ENCODE data around the gene MXD3.
"Not testable (repeated sequence)": the region's sequence is repeated elsewhere in the genome, so short reads cannot be mapped to it uniquely, and the experiment has no call there.

Gene MXD3

DNA sequence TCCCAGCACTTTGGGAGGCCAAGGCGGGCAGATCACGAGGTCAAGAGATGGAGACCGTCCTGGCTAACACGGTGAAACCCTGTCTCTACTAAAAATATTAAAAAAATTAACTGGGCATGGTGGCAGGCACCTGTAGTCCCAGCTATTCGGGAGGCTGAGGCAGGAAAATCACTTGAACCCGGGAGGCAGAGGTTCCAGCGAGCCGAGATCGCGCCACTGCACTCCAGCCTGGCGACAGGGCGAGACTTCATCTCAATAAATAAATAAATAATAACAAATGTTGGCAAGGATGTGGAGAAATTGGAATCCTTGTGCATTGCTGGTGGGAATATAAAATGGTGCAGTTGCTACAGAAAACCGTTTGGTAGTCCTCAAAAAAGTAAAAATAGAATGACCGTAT is 31.3 kb upstream of the MXD3 start:
- DNase-seq = not testable (repeated sequence)

DNA sequence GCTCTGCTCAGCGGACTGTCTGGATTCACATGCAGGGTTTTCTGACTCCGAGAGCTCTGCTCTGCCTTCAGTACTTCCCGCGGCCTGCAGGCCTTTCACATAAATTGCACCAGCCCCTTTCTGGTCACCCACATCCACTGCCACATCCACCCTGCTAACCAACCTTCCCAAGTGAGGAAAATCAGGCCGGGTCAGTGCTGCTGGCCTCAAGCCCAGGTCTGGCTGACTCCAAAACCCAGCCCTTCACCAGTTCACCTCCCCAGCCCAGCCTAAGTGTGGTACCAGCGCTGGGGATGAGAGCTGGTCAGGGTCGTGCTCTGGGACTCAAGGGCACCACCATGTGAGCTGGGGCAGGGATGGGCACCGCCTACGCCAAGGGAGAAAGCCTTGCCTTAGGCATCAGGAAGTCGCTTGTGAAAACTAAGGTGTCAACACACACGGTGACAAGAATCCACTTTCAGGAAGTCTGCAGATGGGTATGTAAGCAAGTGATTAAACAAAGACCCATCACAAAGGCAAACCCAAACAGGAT is 27.5 kb upstream of the MXD3 start:
- DNase-seq = no peak

DNA sequence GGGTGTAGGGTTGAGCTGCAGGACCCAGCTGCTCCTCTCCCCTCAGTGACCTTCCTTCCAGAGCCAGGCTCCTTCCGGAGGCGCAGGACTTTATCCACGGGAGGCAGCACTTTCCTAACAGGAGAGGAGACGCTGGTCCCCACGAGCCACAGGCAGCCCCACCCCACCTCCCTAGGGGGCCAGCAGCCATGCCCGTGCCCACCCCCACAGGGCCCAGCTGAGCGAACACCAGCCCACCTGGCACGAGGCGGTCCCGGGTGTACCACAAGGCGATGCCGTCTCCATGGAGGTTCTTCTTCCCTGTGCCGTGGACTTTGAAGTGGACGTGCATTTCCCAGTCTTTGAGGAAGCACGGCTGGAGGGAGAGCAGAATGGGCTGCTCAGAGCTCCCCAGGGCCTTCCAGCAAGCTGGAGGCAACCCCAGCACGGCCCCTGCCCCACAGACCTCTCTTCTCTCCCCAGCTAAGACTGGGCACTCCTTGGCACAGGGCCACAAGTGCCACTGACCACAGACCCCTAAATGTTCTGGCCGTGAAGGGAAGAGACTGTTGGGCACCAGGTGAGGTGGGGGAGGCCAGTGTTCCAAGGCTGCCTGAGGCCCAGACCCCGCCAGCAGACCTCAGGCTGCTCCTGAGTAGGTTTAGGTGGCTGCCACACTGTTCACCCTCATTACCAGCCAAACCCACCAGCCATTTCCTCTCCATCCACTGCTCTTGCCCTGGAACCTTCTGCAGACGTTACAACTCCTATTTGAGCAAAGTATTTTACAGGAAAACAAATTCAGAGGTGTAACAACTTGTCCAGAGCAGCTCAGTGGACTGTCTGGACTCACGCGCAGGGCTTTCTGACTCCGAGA is 26.8 kb upstream of the MXD3 start:
- DNase-seq = no peak

DNA sequence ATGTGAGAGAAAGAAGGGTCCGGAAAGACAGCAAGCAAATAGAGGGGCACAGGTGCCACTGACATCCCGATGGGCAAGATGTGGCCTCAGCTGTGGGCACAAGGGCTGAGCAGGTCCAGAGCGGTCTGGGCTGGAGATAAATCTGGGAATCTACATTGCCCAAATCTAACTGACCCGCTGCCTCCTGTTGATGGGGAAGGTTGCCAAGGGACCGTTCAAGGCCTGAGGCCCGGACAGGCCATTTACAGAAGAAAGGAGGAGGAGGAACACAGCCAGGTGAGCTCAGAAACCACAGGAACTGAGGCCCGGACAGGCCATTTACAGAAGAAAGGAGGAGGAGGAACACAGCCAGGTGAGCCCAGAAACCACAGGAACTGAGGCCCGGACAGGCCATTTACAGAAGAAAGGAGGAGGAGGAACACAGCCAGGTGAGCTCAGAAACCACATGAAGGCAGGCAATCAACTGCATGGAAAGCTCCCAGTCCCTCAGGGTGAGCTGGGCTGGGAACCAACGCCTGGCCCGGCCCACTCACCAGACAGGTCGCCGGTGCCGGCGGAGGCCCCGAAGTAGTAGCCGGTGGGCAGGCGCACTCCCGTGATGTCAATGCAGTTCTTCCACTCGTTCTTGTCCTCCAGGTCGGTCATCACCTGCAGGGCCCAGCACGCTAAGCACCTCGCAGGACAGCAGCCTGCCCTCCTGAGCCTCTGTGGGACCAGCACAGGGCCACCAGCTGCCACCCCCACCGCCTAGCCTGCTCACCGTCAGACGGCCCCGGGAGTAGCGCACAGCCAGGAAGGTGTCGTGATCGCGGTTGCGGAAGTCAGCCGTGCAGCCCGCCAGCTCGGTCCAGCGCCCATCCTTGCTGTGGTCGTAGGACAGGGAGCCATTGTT is 25.2 kb upstream of the MXD3 start:
- DNase-seq = no peak

DNA sequence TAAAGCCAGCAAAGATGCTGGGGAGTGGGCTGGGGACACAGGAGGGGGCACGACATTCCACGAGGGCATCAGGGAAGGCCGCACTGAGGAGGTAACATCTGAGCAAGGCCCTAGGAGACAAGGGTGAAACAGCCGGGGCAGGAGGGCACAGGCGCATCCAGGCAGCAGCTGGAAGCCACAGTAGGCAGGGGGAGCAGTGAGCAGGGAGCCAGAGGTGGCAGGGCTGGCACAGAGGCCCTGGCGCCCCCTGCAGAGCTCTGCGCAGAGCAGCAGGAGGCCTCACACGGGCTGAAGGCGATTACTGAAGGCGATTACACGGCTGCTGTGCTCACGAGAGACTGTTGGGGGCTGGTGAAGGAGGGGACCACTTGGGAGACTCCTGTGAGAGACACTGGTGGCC is 24.4 kb upstream of the MXD3 start:
- no peak for DNase-seq

DNA sequence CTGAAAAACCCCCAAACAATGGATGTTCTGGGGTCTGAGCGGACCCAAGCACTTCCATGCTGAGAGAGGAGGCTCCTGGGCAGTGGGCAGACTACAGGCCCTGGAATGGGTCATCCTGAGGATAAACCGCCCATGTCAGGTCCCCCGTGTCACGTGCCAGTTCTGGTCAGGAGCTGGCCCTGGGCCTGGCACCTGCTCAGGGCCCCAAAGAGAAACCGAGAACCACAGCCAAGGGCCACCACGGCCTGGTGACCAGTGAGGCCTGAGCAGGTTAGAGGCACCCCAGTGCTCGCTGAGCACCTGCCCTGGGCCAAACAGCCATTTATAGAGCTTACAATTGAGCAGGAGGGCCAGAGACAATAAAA is 24.0 kb upstream of the MXD3 start:
- DNase-seq = no peak

DNA sequence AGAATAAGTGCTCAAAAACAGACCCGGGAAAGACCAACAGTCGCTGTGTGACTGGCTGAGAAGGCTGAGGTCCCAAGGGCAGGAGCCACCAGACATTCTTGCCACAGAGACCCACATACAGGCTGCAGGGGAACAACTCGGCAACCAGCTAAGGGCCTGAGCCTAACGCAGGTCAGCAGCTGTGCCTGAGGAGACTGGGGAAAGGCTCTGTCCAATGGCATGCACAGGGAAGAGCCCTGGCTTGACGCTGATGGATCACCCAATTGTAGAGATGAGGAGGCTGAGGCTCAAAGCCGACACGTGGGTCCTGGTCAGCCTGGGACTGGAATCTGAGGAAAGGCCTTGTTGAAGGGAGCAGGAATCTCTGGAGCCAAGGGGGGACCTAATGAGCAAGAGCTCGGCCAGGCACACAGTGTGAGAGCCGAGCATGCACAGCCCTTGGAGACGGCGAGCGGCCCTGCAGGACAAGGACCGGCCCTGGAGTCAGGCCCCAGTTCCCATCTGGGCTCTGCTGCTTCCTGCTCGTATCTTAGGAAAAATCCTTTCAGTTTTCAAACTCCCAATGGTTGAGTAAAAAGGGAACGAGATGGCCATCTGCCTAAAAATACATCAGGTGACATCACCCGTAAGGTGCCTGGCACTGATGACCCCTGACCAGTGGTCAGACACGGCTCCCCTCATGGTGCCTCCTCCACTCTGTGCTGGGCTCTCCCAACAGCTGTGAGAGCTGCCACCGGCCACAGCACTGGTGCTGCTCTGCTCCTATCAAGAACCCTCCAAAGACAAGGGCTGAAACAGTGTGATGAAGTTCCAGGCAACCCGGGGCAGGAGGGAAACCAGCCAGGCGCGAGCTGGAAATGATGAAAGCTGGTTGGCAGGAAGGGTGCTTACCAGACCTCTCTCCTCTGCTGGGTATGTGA is 23.3 kb upstream of the MXD3 start:
- DNase-seq = no peak

DNA sequence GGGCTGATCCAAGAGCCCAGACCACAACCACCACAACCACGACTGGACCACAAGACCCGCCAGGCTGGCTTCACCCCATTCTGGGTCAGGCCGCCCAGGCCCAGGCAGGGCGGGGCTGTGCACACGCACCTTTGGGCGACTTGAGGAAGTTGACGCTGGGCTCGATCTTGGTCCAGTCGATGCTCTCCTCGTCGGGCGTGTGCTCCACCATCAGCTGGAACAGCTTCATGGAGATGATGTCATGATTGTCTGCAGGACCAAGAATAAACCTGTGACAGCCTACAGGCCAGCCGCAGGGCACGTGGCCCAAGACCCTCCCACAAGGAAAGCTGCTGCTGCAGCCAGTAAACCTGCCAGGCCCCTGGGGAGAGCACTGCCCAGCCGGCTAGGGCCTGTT is 22.5 kb upstream of the MXD3 start:
- DNase-seq = no peak

DNA sequence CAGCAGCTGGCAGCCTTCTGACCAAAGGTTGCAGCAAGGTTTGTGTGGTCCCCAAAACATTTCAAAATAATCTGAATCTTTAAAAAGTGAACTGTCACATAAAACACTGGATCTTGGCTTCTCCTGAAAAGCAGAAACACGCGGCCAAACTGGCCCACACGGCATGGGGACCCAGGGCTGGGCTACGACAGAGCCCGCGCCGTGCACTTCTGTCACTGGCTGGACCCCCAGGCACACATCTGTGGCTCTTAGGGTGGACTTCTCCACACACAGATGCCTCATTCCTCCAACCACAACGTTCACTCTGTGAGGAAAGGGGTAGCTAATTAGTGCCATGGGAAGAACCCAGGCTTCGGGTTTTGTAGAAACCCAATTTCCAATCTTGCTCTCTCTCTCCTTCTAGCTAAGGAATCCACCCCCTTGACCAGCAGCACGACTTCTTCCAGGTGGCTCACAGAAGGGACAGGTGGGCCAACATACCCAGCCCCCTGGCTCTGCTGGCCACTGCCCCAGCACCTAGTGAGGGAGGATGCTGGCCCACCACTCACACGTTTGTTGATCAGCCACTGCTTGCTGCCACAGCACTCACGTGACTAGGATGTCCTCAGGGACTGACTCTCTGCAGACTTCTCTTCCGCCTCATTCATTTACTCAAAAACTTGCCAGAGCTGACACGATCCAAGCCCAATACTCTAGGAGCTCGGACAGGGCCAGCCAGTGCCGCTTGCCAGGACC is 21.9 kb upstream of the MXD3 start:
- DNase-seq = no peak

DNA sequence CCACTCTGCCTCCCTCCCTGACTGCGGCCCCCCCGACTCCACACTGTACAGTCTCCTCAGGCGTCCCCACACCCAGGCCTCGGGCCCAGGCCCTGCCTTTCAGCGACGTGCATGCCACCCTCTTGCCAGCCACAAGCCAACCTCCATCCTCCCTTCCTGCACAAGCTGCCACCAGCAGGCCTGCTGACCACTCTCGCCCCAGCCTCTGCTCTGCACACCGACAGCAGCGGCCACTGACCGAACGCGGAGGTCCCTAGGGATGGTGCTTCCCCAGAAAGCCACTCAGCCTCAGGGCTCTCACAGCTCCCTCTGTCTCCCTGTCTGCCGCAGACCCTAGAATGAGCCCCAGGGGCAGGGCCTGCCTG is 21.2 kb upstream of the MXD3 start:
- DNase-seq = no peak

DNA sequence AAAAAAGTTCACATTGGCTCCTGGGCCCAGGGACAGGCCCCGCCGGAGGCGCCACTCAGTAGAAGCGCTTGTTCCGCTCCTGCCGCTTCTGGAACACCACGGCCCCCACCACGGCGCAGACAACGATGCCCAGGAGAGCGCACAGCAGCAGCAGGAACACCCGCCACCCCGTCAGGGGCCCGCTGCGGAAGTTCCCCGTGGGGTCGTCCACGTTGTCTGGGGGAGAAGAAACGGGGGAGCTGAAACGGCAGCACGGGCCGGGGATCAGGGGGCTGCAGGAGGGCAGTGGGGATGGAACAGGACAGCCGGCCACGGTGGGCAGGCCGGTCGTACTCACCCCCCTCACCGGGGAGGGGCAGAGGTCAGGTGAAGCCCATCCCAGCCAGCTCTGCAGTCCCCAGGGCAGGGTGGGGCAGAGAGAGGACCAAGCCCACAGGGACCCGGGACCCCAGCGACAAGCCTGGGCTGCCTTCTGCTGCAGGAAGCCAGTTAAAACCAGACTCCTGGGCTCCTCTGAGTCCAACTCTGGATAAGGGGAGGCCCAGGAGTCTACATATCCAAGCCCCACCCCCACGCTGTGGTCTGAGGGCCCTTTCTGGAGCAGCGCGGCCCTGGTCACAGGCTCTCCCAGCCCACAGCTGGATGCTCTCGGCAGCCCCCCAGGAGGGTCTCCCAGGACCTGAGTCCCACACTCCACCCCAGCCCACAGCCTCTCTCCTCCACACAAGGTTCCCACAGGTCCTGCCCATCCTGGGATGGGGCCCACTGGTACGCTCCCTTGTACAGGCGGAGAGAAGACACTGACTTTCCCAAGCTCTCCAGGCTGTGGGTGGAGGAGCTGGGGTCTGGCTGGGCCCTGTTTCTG is 20.6 kb upstream of the MXD3 start:
- no peak for DNase-seq

DNA sequence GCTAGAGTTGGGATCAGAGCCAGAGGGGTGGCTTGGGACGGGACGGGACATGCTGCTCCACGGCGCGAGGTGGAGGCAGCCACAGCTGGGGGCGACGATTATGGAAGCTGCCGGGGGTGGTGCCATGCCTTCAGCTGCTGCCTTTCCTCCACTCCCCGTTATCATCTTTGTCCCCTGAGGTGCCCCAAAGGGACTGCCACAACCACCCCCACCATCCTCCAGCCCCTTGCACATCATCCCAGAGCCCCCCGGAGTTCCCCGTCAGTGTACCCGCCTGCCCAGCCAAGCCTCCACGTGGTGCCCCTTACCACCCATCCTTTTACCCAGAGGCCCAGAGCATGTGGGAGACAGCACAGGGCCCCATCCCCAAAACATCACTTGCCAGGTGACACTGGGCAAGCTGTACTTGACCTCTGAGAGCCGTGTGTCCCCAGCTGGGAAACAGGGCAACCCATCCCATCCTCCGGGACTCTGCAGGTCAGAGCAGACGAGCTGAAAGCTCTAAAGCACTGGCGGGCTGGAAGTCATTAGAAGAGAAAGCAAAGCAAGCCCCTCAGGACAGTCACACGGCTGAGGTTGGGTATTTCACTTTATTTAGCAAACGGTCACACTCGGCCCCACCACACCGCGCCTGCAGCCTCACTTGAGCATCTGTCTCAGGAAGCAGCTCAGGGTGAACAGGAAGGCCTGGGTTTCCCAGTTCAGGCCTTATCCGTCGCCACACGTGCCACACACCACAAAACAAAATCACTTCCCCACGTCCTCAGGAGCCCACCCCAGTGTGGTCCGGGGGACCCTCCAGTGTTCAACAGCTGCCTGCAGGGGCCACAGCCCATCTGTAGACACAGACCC is 19.5 kb upstream of the MXD3 start:
- DNase-seq = no peak

DNA sequence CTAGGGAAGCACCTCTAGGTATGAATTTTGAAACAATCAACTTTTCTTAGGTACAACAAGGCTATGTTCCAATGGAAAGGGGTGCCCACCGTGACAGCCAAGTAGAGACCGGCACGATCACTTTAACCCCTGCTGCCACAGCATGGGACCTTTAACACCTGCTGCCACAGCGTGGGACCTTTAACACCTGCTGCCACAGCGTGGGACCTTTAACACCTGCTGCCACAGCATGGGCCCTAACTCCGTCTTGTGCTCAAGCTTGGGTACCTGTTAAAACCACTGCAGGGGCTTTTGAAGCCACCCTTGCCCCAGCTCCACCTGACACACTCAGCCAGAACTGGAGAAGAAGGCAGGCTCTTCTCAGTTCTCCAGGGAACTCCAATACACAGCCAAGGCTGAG is 18.2 kb upstream of the MXD3 start:
- no peak for DNase-seq

DNA sequence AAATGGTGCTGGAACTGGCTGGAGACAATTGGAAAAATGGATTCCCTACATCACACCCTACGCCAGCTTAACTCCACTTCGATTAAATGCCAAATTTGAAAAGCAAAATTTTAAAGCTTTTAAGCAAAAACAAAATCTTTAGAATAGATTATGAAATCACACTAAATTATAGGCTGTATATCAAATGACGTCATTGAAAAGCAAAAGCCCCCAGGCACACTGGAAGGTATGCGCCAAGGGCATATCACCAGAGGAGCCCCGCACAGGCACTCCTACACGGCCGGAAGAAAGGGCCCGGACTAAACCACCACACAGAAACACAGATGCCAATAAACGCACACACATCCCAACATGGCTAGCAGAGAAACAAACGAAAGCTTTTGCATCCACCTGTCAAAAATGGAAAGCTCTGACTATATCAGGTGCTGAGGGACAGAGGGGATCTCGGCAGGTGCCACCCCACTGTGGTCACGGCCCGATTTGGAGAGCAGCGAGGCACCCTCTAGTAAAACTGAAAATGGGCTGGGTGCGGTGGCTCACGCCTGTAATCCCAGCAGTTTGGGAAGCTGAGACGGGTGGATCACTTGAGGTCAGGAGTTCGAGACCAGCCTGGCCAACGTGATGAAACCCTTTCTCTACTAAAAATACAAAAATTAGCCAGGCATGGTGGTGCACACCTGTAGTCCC is 17.0 kb upstream of the MXD3 start:
- DNase-seq = no peak

DNA sequence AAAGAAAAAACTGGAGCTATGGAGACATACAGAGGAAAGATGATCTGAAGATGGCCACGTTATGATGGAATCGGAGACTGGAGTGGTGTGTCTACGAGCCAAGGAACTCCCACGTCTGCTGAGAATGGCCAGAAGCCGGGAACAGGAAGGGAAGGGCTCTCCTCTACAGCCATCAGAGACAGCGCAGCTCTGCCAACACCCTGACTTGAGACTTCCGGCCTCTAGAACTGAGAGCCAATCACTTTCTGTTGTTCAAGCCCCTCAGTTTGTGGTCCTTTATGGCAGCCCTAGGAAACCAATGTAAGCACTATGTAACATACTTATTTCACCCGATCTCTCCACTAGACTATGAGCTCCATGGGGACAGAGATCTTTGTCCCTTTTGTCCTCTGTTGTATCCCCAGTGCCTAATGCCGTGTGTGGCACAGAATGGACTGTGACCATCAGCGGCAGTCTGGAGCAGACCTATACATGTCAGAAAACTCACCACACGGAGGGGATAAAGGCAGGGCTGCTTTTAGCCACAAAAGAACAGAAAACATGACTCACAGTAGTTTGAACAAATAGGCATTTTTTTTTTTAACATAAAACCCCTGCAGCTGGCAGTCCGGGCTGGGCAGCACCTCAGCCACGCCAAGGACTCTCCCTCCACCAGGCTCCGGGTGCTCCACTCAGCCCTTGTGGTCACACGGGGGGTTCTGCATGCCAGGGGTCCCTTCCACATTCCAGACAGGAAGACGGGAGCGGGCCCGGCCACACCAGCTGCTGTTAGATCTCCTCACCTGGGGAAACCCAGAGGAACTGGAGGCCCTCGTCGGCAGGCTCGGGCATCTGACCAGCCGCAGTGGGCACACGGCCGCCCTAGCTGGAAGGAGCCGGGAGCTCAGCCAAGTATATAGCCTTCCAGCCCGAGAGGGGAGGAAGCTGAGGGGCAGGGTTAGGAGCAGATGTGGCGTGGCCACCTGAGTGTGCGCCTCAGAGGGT is 16.1 kb upstream of the MXD3 start:
- no peak for DNase-seq

DNA sequence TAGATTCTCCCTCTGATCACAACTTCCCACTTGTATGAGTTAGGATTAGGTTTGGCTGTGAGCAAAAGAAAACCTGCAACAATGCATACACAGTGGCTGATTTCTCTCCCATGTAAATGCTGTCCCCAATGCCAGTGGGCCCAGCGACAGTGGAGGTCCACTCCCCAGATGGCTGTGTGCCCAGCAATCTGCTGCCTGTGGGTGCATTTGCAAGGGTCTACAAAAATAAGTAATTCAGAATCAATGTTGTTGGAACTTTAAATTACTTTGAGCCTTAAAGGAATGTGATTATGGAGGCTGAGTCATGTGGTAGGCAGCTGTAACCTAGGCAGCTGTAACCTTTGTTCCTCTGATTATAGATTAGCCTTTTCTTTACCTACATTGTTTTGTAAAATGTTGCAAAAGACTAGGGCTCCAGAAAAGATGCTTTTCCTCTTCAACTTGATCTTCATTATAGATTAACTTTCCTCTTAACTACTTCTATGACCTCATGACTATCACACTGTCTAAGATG is 14.2 kb upstream of the MXD3 start:
- no peak for DNase-seq

DNA sequence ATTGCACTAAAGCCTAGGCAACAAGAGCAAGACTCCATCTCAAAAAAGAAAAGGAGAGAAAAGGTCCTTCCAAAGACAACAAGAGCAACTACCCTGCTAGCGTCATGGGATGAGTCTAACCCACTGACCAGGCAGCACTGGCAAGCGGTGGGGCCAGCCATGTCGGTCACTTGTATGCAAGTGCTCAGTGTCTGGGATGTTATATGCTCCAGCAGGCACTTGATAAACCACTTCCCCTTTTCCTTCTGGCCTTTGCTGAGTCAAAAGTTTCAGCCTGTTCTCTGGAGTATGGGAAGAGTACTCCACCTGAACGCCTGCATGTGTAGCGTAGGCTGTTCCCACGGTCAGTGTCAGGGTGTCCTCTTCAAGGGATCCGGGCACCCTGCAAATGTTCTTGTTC is 9.2 kb upstream of the MXD3 start:
- no peak for DNase-seq
